Ovary (tissue), 3 donors: ENCODE measurements around the gene SCN11A.

Source experiments
- EP300 ChIP-seq: sonication (generic); formaldehyde crosslinking; IDR thresholded peaks from one replicate; pipeline ENCODE4 v1.6.1; 2017; ENCODE audit warnings: antibody characterized with exemption
- TF ChIP-seq, protein P1 (sequence below), 3 donors: fragments of 450-650 bp in 2 of 3; fragments of 200-600 bp in 1 of 3; IDR thresholded peaks; one replicate each; pipeline versions ENCODE4 v1.5.1 to v1.8.0; 2016 to 2022; ENCODE audit warnings: antibody characterized with exemption in 3 of 3, mild to moderate bottlenecking in 1 of 3
- donor health status: DM: no; HTN: no; CAD: no.

DNA sequence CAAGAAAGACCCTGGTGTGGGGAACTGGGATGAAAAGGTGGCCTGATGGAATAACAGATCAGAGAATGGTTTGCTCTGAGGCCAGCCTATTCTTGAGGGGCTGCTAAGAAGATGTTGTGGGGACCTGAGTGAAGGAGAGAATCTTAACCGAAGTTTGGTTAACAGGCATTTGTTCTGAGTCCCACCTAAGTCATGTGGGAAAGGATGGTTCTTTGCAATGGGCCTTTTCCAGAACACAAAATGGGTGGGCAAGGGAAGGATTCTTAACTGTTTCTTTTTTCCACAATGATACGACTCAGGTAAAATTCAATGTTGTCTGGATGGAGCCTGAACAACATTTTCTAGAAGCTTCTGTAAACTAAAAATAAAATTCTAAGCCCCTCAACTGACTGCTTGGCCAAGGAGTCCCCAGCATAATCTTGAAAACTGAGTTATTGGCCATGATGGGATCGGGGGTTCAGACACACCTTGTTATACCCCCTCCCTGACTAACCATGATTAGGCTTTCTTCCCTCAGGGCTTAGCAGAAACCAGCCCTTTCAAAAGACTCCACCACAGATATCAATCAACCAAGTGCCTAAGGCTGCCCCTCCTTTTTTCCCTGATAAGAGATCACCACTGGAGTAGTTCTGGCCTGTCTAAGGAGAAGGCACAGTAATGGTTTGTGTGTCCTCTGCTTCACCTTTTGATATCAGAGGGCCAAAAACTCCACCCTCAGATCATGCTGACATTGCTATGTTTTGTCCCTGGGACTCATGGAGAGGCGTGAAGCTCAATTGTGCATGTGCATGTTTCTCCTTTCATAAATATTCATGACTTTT is 30.1 kb downstream of the SCN11A start:
- TF ChIP-seq, protein P1, sequence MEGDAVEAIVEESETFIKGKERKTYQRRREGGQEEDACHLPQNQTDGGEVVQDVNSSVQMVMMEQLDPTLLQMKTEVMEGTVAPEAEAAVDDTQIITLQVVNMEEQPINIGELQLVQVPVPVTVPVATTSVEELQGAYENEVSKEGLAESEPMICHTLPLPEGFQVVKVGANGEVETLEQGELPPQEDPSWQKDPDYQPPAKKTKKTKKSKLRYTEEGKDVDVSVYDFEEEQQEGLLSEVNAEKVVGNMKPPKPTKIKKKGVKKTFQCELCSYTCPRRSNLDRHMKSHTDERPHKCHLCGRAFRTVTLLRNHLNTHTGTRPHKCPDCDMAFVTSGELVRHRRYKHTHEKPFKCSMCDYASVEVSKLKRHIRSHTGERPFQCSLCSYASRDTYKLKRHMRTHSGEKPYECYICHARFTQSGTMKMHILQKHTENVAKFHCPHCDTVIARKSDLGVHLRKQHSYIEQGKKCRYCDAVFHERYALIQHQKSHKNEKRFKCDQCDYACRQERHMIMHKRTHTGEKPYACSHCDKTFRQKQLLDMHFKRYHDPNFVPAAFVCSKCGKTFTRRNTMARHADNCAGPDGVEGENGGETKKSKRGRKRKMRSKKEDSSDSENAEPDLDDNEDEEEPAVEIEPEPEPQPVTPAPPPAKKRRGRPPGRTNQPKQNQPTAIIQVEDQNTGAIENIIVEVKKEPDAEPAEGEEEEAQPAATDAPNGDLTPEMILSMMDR (IDR thresholded peaks at IDR 0.05): no peak
- no peak for TF ChIP-seq EP300
